ENCODE data around the gene SPOCK3.

The SPOCK3 gene

GRCh38 chr4:166895771-166896170, 338.5 kb downstream of the SPOCK3 start:
- DNase-seq = no peak
- no peaks in the 10 kb centered on the region for H3K36me3 Mint-ChIP-seq (ENCODE audit: low read depth)

GRCh38 chr4:166887457-166887856, 346.8 kb downstream of the SPOCK3 start:
- H3K4me3 Mint-ChIP-seq = no peak overlapping the region
- no peaks in the 10 kb centered on the region for H3K27me3 Mint-ChIP-seq (ENCODE audit: low read depth, poor library complexity)
- no peaks in the 10 kb centered on the region for H3K36me3 Mint-ChIP-seq (ENCODE audit: low read depth)
- no peak overlapping the region for H3K27ac Mint-ChIP-seq
- DNase-seq = no peak
- no peaks in the 10 kb centered on the region for H3K9me3 Mint-ChIP-seq
- no peaks in the 10 kb centered on the region for H3K4me1 Mint-ChIP-seq
- TF ChIP-seq CTCF (IDR thresholded peaks at IDR 0.05) = no peak

More at GRCh38 chr4:166895771-166896170, 338.5 kb downstream of the SPOCK3 start:
- Mint-ChIP-seq H3K4me1 (peaks cover 5% of the 10 kb centered on the region), H3K9me3 (no peaks in the 10 kb centered on the region), H3K27ac (no peak overlapping the region), H3K27me3 (ENCODE audit: low read depth, poor library complexity) (no peaks in the 10 kb centered on the region), H3K4me3 (no peak overlapping the region)
- no peak for TF ChIP-seq CTCF (IDR thresholded peaks at IDR 0.05)

DNA sequence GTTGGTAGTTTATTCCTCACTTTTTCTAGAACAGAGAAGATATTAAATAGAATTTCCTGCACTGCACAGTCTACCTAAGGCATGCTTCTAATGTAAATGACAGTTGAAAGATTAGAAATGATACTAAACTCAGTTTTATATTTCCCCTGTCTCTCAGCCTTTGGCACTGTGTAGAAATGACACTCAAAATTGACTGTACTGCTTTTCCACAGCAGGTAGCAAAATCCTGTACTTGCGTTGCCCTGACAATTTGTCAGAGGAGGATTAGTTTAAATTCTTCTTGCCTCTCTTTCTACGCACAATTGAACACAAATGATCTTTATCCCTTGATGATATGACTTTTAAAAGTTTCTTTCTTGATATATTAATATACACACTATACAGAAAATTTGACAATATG, 347.6 kb downstream of the SPOCK3 start:
- H3K9me3 Mint-ChIP-seq = no peaks in the 10 kb centered on the region
- H3K27me3 Mint-ChIP-seq (ENCODE audit: low read depth, poor library complexity) = no peaks in the 10 kb centered on the region

GRCh38 chr4:166882221-166882620, 352.1 kb downstream of the SPOCK3 start:
- Mint-ChIP-seq H3K4me1 (peaks cover 10% of the 10 kb centered on the region), H3K36me3 (ENCODE audit: low read depth) (no peaks in the 10 kb centered on the region), H3K4me3 (no peak overlapping the region), H3K27me3 (ENCODE audit: low read depth, poor library complexity) (no peaks in the 10 kb centered on the region), H3K27ac (no peak overlapping the region), H3K9me3 (no peaks in the 10 kb centered on the region)
- DNase-seq = no peak
- no peak for TF ChIP-seq CTCF (IDR thresholded peaks at IDR 0.05)

More for the DNA sequence above, 347.6 kb downstream of the SPOCK3 start:
- no peaks in the 10 kb centered on the region for H3K36me3 Mint-ChIP-seq (ENCODE audit: low read depth)
- H3K4me3 Mint-ChIP-seq = no peak overlapping the region
- DNase-seq = no peak
- H3K27ac Mint-ChIP-seq = no peak overlapping the region
- TF ChIP-seq CTCF (IDR thresholded peaks at IDR 0.05) = no peak
- no peaks in the 10 kb centered on the region for H3K4me1 Mint-ChIP-seq

DNA sequence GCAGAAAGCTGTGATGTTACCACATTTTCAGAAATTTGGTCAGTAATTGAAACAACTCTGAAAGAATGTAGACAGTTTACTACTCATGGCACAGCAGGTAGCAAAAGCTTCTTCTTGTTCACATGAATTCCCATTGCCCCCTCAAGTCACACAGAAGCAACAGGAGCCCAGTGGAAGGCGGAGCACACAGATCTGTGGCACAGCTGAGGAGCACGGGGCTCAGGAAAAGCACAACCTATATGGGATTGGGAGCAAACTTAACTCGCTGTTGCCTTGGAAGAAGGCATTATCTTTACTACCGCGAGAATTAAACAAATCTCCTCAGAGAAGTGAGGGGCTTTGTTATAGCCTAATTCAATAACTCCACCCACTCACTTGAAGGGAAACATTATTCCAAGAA, 358.5 kb downstream of the SPOCK3 start:
- no peak for DNase-seq

More for the DNA sequence above, 358.5 kb downstream of the SPOCK3 start:
- H3K27me3 Mint-ChIP-seq (ENCODE audit: low read depth, poor library complexity) = no peaks in the 10 kb centered on the region
- peaks cover 9% of the 10 kb centered on the region for H3K4me1 Mint-ChIP-seq
- H3K27ac Mint-ChIP-seq = no peak overlapping the region
- H3K4me3 Mint-ChIP-seq = no peak overlapping the region
- no peak for TF ChIP-seq CTCF (IDR thresholded peaks at IDR 0.05)
- no peaks in the 10 kb centered on the region for H3K9me3 Mint-ChIP-seq
- no peaks in the 10 kb centered on the region for H3K36me3 Mint-ChIP-seq (ENCODE audit: low read depth)
